GM12878 (cell line): ENCODE measurements around the gene RAB6B. TPM values are rescaled to one million over a fixed set of nuclear protein-coding genes. Genes with fewer than 3 reads are reported as not detected.

Source experiments
- ATAC-seq: fragments of 200-7000 bp; cut with Tn5 transposase; 3 replicates; pipeline ENCODE4 v1.9.1; 2020; ENCODE audit warnings: mild to moderate bottlenecking, moderate library complexity
- BruUV-seq: library from RNA; stranded (reverse); fragments of 400-500 nt; replicated peaks from 2 replicates; lab custom pipeline; 2021; lab: Mats Ljungman, UMichigan
- CTCF ChIA-PET: fragments of 300-600 bp; sonication (Branson Sonifier 250); formaldehyde crosslinking; extraction: SDS; loops from one replicate; lab custom pipeline; 2021; ENCODE audit warnings: inconsistent platforms; lab: Yijun Ruan, JAX
- POLR2A ChIA-PET: fragments of 350-600 bp; formaldehyde crosslinking; extraction: SDS; loops from one replicate; lab custom pipeline; 2021; ENCODE audit warnings: inconsistent platforms; lab: Charles Lee
- RAD21 ChIA-PET: fragments of 300-600 bp; sonication (Branson Sonifier 250); formaldehyde crosslinking; loops from one replicate; lab custom pipeline; 2023; ENCODE audit warnings: antibody characterized with exemption; ENCODE audit not compliant: unreplicated experiment; lab: Charles Lee
- SMC1A ChIA-PET: fragments of 300-600 bp; sonication (Branson Sonifier 250); formaldehyde crosslinking; loops from one replicate; lab custom pipeline; 2023; ENCODE audit not compliant: unreplicated experiment, uncharacterized antibody; lab: Charles Lee
- DNase-seq: peaks from one replicate; pipeline ENCODE4 v3.0.0-alpha.2; 2011; ENCODE audit warnings: low read depth, low spot score
- FAIRE-seq: peaks from 3 replicates; lab custom pipeline; 2011; peaks lifted over from hg19 to GRCh38; lab: Jason Lieb, UNC
- H2AFZ ChIP-seq: 2 replicates; pipeline ENCODE4 v1.6.0; 2011; ENCODE audit warnings: low read depth, low read length, control low read depth; ENCODE audit not compliant: control insufficient read depth
- H3K27ac ChIP-seq: 2 replicates; pipeline ENCODE4 v1.5.1; 2011; ENCODE audit warnings: control low read depth; ENCODE audit not compliant: control insufficient read depth, insufficient read depth
- H3K27me3 ChIP-seq, 2 experiments: replicated peaks in 1 of 2; 2 replicates each; pipeline versions ENCODE4 v1.6.0 to v1.6.1; 2011; ENCODE audit warnings: low read length in 1 of 2; ENCODE audit not compliant: control insufficient read depth in 2 of 2, insufficient read depth in 2 of 2
- H3K36me3 ChIP-seq, 2 experiments: 2 replicates each; pipeline ENCODE4 v1.5.1; 2011; ENCODE audit warnings: low read length in 1 of 2; ENCODE audit not compliant: control insufficient read depth in 2 of 2, insufficient read depth in 2 of 2
- H3K4me1 ChIP-seq: 2 replicates; pipeline ENCODE4 v1.6.1; 2011; ENCODE audit warnings: mild to moderate bottlenecking, low read length, moderate library complexity, mixed read lengths; ENCODE audit not compliant: control insufficient read depth, insufficient read depth
- H3K4me2 ChIP-seq: 2 replicates; pipeline ENCODE4 v1.6.0; 2011; ENCODE audit warnings: control low read depth; ENCODE audit not compliant: control insufficient read depth, insufficient read depth
- H3K4me3 ChIP-seq: fragments of 200-600 bp; sonication (generic); 2 replicates; pipeline ENCODE4 v1.5.1; 2016
- H3K79me2 ChIP-seq: 2 replicates; pipeline ENCODE4 v1.6.0; 2011; ENCODE audit warnings: low read length; ENCODE audit not compliant: control insufficient read depth, insufficient read depth
- H3K9ac ChIP-seq: 2 replicates; pipeline ENCODE4 v1.8.0; 2011; ENCODE audit warnings: low read length, control low read depth, mixed read lengths; ENCODE audit not compliant: control insufficient read depth, insufficient read depth
- H3K9me3 ChIP-seq: replicated peaks from 3 replicates; pipeline ENCODE4 v1.5.1; 2011; ENCODE audit warnings: mild to moderate bottlenecking, low read length; ENCODE audit not compliant: control insufficient read depth, insufficient read depth
- H4K20me1 ChIP-seq: 2 replicates; pipeline ENCODE4 v1.6.0; 2011; ENCODE audit not compliant: control insufficient read depth, insufficient read depth
- CBFB ChIP-seq: IDR thresholded peaks from 2 replicates; pipeline ENCODE4 v1.6.1; 2016; ENCODE audit warnings: antibody characterized with exemption, low read depth
- CBX5 ChIP-seq: sonication (generic); IDR thresholded peaks from 2 replicates; pipeline ENCODE4 v1.6.1; 2016; ENCODE audit warnings: low read depth, moderate library complexity, mild to moderate bottlenecking, inconsistent platforms
- ETV6 ChIP-seq, 2 experiments: fragments of 450-650 bp in 1 of 2; IDR thresholded peaks in 1 of 2; conservative IDR thresholded peaks in 1 of 2; 2 replicates each; pipeline ENCODE4 v1.6.1; 2014; ENCODE audit warnings: antibody characterized with exemption in 1 of 2, borderline replicate concordance in 1 of 2, low read depth in 1 of 2, mild to moderate bottlenecking in 1 of 2, moderate library complexity in 1 of 2
- IRF4 ChIP-seq: IDR thresholded peaks from 2 replicates; pipeline ENCODE4 v1.6.1; 2011; ENCODE audit warnings: low read depth, low read length
- KAT2A ChIP-seq: conservative IDR thresholded peaks from 2 replicates; pipeline ENCODE4 v1.6.1; 2011; ENCODE audit warnings: low read depth, low read length; ENCODE audit not compliant: control insufficient read depth
- KDM1A ChIP-seq: fragments of 200-600 bp; sonication (generic); IDR thresholded peaks from 2 replicates; pipeline ENCODE4 v1.6.1; 2016; ENCODE audit warnings: borderline replicate concordance
- MYB ChIP-seq: fragments of 150-350 bp; IDR thresholded peaks from 2 replicates; pipeline ENCODE4 v1.6.1; 2014; ENCODE audit warnings: mild to moderate bottlenecking, low read depth, low read length, borderline replicate concordance
- POLR2AphosphoS2 ChIP-seq: IDR thresholded peaks from 2 replicates; pipeline ENCODE4 v1.6.1; 2011; ENCODE audit warnings: low read depth, mild to moderate bottlenecking, low read length, improper control_type of control experiment, moderate library complexity
- POU2F2 ChIP-seq: IDR thresholded peaks from 3 replicates; pipeline ENCODE4 v1.6.1; 2011; ENCODE audit warnings: low read depth, mild to moderate bottlenecking, low read length, borderline replicate concordance
- RBBP5 ChIP-seq: fragments of 200-600 bp; sonication (generic); conservative IDR thresholded peaks from 2 replicates; pipeline ENCODE4 v1.6.1; 2016
- RELA ChIP-seq: fragments of 450-650 bp; IDR thresholded peaks from 2 replicates; pipeline ENCODE4 v1.8.0; 2014; ENCODE audit warnings: borderline replicate concordance; ENCODE audit not compliant: partially characterized antibody
- RFX5 ChIP-seq: IDR thresholded peaks from 2 replicates; pipeline ENCODE4 v1.6.1; 2011; ENCODE audit warnings: low read depth, low read length, improper control_type of control experiment
- RUNX3 ChIP-seq: IDR thresholded peaks from 2 replicates; pipeline ENCODE4 v1.6.1; 2012; ENCODE audit warnings: low read length, inconsistent platforms
- SMAD5 ChIP-seq: IDR thresholded peaks from 2 replicates; pipeline ENCODE4 v1.6.1; 2016; ENCODE audit warnings: antibody characterized with exemption, low read depth
- SMARCA5 ChIP-seq: fragments of 450-650 bp; IDR thresholded peaks from 2 replicates; pipeline ENCODE4 v1.6.1; 2017; ENCODE audit warnings: mild to moderate bottlenecking
- STAT1 ChIP-seq: fragments of 450-650 bp; conservative IDR thresholded peaks from 2 replicates; pipeline ENCODE4 v1.6.1; 2014; ENCODE audit warnings: antibody characterized with exemption, mild to moderate bottlenecking
- SUZ12 ChIP-seq: fragments of 200-600 bp; sonication (generic); IDR thresholded peaks from one replicate; pipeline ENCODE4 v1.6.1; 2018; ENCODE audit warnings: antibody characterized with exemption, mild to moderate bottlenecking; ENCODE audit not compliant: unreplicated experiment
- TCF3 ChIP-seq: IDR thresholded peaks from 2 replicates; pipeline ENCODE4 v1.6.1; 2012; ENCODE audit warnings: low read depth, mild to moderate bottlenecking, low read length, borderline replicate concordance; ENCODE audit not compliant: insufficient read depth
- ZSCAN29 ChIP-seq: fragments of 450-650 bp; IDR thresholded peaks from 2 replicates; pipeline ENCODE4 v1.6.1; 2017; ENCODE audit warnings: mild to moderate bottlenecking, moderate library complexity
- WGBS: methylation state at CpG from one replicate; pipeline ENCODE4 v1.1.6; 2016; ENCODE audit warnings: low lambda C conversion rate; ENCODE audit not compliant: insufficient replicate concordance, insufficient coverage; ENCODE audit errors: missing lambda C conversion rate; 5-methylcytosine and 5-hydroxymethylcytosine counted together
- in situ Hi-C: fragments of 300-500 bp; cut with MboI; formaldehyde crosslinking; loops from 9 replicates; pipeline ENCODE4 v1.14.3; 2018; ENCODE audit warnings: mixed read lengths
- intact Hi-C: fragments of 100-400 bp; cut with micrococcal nuclease; formaldehyde crosslinking; loops from one replicate; pipeline ENCODE4 v1.14.2; 2022; ENCODE audit not compliant: unreplicated experiment
- polyA plus RNA-seq, 11 experiments: library from polyadenylated mRNA; depleted of rRNA in 4 of 11; unstranded in 6 of 11; stranded (reverse) in 5 of 11; fragments of >200 nt; fragmentation: Nextera tagmentation in 4 of 11; fragmentation: Illumina TruSeq in 1 of 11; extraction: Ambion mirVana in 4 of 11; extraction: Trizol in 1 of 11; gene quantifications; 1 replicate in 1 of 11; 2 replicates in 10 of 11; pipeline versions ENCODE4 v1.2.1 to v1.2.3, GENCODE V29; 2011 to 2016; ENCODE audit warnings: inconsistent platforms in 2 of 11, missing spikeins in 2 of 11, low read depth in 1 of 11
- total RNA-seq, 4 experiments: library from RNA; depleted of rRNA in 3 of 4; stranded (reverse); fragments of >200 nt in 3 of 4; fragmentation: Illumina TruSeq in 1 of 4; extraction: Trizol in 1 of 4; gene quantifications; 2 replicates each; pipeline versions ENCODE4 v1.2.1 to v1.2.3, GENCODE V29; 2013 to 2021
- TF ChIP-seq, protein P1 (sequence below): fragments of 450-650 bp; formaldehyde crosslinking; IDR thresholded peaks from 2 replicates; pipeline ENCODE4 v1.5.0; 2022; ENCODE audit warnings: mild to moderate bottlenecking, missing genetic modification characterization
- TF ChIP-seq, protein P2 (sequence below): IDR thresholded peaks from 2 replicates; pipeline ENCODE4 v1.6.1; 2011; ENCODE audit warnings: borderline replicate concordance, low read depth, mild to moderate bottlenecking, moderate library complexity, mixed read lengths, low read length; ENCODE audit not compliant: insufficient read depth; ENCODE audit errors: extremely low read length

The RAB6B gene
- total and polyA plus RNA-seq, 10 of the 15 experiments (the other 5 are each of a cell fraction or from before 2014, with no cell fraction given): 0.01 to 0.16 (median 0.04) TPM; not detected in 5

DNA sequence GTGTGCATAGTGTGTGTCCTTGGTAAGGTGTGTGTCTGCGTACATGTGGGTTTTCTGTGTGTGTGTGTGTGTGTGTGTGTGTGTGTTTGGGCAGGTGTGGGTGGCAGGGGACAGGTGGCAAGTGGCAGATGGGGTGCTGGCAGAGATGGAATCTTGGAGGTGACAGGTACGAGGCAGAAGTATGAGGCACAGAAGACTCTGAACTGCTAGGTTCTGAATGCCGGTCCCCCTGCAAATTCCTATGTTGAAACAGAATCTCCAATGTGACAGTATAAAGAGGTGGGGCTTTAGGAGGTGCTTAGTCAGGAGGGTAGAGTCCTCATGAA lies 60.3 kb downstream of the RAB6B start (continued):
- TF ChIP-seq, protein P1, sequence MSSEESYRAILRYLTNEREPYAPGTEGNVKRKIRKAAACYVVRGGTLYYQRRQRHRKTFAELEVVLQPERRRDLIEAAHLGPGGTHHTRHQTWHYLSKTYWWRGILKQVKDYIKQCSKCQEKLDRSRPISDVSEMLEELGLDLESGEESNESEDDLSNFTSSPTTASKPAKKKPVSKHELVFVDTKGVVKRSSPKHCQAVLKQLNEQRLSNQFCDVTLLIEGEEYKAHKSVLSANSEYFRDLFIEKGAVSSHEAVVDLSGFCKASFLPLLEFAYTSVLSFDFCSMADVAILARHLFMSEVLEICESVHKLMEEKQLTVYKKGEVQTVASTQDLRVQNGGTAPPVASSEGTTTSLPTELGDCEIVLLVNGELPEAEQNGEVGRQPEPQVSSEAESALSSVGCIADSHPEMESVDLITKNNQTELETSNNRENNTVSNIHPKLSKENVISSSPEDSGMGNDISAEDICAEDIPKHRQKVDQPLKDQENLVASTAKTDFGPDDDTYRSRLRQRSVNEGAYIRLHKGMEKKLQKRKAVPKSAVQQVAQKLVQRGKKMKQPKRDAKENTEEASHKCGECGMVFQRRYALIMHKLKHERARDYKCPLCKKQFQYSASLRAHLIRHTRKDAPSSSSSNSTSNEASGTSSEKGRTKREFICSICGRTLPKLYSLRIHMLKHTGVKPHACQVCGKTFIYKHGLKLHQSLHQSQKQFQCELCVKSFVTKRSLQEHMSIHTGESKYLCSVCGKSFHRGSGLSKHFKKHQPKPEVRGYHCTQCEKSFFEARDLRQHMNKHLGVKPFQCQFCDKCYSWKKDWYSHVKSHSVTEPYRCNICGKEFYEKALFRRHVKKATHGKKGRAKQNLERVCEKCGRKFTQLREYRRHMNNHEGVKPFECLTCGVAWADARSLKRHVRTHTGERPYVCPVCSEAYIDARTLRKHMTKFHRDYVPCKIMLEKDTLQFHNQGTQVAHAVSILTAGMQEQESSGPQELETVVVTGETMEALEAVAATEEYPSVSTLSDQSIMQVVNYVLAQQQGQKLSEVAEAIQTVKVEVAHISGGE (CRISPR knock-in tag): no peak
- no peak for TF ChIP-seq RFX5
- TF ChIP-seq SMARCA5: no peak
- TF ChIP-seq IRF4: no peak
- no peak for TF ChIP-seq MYB
- no peak for TF ChIP-seq RELA
- TF ChIP-seq TCF3: no peak

DNA sequence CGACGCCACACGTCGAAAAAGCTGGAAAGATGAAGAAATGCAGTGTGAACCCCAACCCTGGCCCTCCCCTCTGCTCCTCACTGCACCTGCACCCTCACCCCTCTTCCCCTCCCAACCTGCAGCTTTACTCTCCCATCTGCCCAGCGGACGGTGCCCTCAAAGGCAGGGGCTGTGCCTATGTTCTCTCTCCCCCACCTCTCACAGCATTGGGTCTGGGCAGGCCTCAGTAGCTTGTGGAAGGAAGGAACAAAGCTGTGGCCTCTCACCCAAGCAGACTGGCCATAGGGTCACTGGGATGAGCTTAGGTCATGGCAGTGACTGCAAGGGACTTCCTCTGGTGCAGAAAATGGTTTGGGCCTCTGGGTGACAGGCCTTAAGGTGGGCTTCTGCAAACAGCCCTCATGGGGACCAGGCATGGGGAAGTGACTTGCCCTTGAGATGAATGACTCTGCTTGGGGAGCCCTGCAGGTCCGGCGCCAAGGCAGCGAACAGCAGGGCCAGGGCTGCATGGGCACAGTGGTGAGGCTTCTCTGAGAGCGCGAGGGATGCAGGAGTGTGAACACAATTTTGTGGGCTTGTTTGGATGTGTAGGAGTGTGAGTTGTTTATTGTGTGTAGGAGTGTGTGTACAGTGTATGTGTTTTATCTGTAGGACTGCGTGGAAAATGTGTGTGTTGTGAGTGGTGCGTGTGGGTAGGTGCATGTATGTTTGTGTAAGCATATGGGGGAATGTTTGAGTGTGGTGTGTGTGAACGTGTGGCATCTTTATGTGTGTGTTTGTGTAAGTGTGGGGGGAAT lies 60.9 kb downstream of the RAB6B start:
- Histone ChIP-seq H3K9ac (no peak overlapping the region), H3K4me1 (no peaks in the 10 kb centered on the region), H3K36me3 (no peaks in the 10 kb centered on the region), H4K20me1 (no peaks in the 10 kb centered on the region), H2AFZ (no peak overlapping the region), H3K27me3 (peaks cover 0 to 3% of the 10 kb centered on the region in 2 experiments; a peak in 1 of 4 replicates), H3K79me2 (no peaks in the 10 kb centered on the region), H3K4me3 (no peak overlapping the region), H3K27ac (no peak overlapping the region), H3K4me2 (no peak overlapping the region), H3K9me3 (no peaks in the 10 kb centered on the region)
- intact Hi-C loops: no loop called here
- no peak for FAIRE-seq
- in situ Hi-C loops: no loop called here
- no TSS peak for BruUV-seq
- 71% methylated on average over 14 of the region's 14 CpGs for WGBS
- ChIA-PET CTCF (no interaction called here), POLR2A (no interaction called here), SMC1A (no interaction called here), RAD21 (no interaction called here)
- ATAC-seq: no peak
- DNase-seq: no peak
- TF ChIP-seq ETV6 (conservative IDR thresholded peaks at IDR 0.05 in 1 of 2, IDR thresholded peaks at IDR 0.05 in 1 of 2; ENCODE audit: borderline replicate concordance in 1 of 2, low read depth in 1 of 2): no peak
- no peak for TF ChIP-seq SUZ12
- no peak for TF ChIP-seq STAT1
- TF ChIP-seq RUNX3: no peak
- TF ChIP-seq CBX5: no peak
- TF ChIP-seq POU2F2: no peak
- TF ChIP-seq RBBP5: no peak
- TF ChIP-seq, protein P2, sequence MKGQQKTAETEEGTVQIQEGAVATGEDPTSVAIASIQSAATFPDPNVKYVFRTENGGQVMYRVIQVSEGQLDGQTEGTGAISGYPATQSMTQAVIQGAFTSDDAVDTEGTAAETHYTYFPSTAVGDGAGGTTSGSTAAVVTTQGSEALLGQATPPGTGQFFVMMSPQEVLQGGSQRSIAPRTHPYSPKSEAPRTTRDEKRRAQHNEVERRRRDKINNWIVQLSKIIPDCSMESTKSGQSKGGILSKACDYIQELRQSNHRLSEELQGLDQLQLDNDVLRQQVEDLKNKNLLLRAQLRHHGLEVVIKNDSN: no peak
- no peak for TF ChIP-seq KDM1A
- TF ChIP-seq ZSCAN29: no peak
- TF ChIP-seq POLR2AphosphoS2: no peak
- no peak for TF ChIP-seq CBFB
- no peak for TF ChIP-seq SMAD5
- TF ChIP-seq KAT2A: no peak
